ENCODE measurements around the gene SURF4. TPM values are rescaled to one million over a fixed set of nuclear protein-coding genes. Genes with fewer than 3 reads are reported as not detected.
"Not testable (repeated sequence)": the region's sequence is repeated elsewhere in the genome, so short reads cannot be mapped to it uniquely, and the experiment has no call there.

SURF4 gene
- total RNA-seq, 1 donor from 2014 or later = 91.3 TPM

DNA sequence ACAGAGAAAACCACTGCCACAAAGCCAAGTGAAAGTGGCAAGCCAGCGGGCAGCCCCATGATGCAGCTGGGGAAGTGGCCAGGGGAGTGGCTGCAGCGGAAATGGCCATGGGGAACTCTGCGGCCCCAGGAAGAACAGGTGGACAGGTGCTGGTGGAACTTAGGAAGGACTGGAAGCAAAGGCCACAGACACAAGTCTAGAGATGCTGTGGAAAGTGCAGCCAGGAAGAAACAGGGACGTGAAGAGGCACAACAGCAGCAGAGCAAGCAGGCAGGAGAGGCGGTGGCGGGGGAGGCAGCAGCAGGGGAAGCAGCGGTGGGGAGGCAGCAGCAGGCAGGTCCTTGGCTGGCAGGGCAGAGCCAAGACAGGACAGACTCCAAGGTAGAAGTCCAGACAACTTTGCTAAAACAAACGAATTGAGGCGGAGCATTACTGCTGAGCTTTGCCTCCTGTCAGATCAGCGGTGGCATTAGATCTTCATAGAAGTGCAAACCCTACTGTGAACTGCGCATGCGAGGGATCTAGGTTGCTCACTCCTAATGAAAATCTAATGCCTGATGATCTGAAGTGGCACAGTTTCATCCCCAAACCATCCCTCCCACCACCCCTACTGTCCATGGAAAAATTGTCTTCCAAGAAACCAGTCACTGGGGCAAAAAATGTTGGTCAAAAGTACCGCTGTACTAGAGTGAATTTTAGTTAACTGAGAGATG lies 51.7 kb downstream of the SURF4 start:
- intact Hi-C loops (cut with DNase I) = no loop called here
- no peak for DNase-seq (ENCODE audit: low spot score)
- no peak for ATAC-seq

- ATAC-seq (no peak), DNase-seq (ENCODE audit: low spot score) (no peak)
- intact Hi-C loops (cut with DNase I) = no loop called here
These were observed 52.6 kb downstream of the SURF4 start for GRCh38 chr9:133323211-133323610.

- ATAC-seq (no peak), DNase-seq (ENCODE audit: low spot score) (no peak)
- intact Hi-C loops (cut with DNase I) = no loop called here
These were observed 53.2 kb downstream of the SURF4 start for GRCh38 chr9:133322701-133323100.

DNA sequence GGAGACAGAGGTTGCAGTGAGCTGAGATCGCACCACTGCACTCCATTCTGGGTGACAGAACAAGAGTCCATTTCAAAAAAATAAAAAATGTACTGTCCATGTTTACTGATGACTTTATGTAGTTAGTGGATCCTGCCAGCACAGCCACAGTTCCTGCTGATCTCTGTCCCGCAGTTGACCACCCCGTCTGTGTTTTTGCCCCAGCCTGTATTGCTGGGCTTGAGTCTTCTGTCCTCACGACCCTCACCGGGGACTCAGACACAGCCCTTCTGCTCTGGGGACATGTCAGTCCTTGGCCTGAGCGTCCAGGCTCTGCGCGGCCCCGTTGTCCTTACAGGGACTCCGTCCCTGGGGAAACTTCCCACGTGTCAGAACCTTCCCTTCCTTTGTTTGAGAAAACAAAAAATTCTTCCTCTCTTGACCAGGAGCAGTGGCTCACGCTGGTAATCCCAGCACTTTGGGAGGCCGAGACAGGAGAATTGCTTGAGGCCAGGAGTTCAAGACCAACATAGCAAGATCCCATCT lies 54.4 kb downstream of the SURF4 start:
- intact Hi-C loops (cut with DNase I) = no loop called here
- DNase-seq (ENCODE audit: low spot score) (no peak), ATAC-seq (no peak)

- intact Hi-C loops (cut with DNase I) = no loop called here
- DNase-seq (ENCODE audit: low spot score) = no peak
These were observed 55.4 kb downstream of the SURF4 start for GRCh38 chr9:133320421-133320881.

DNA sequence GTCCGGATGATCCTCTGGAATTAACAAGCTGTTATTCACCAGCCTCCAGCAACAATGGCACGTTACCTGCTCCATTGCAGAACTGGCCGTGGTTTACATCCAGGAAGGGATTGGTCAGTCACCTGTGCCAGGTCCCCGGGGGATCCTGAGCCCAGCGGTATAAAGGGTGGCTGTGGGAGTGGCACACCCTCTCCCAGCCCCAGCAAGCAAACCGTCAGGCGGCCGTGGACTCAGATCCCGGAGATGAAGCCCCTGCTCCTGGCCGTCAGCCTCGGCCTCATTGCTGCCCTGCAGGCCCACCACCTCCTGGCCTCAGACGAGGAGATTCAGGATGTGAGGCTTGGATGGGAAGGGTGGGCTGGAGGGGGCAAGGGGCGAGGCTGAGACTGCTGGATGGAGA lies 58.3 kb downstream of the SURF4 start:
- intact Hi-C loops (cut with DNase I); ATAC-seq: not testable (repeated sequence)
- peak; percentile 46 for DNase-seq (ENCODE audit: low spot score)

More at GRCh38 chr9:133320421-133320881, 55.4 kb downstream of the SURF4 start:
- ATAC-seq = no peak

DNA sequence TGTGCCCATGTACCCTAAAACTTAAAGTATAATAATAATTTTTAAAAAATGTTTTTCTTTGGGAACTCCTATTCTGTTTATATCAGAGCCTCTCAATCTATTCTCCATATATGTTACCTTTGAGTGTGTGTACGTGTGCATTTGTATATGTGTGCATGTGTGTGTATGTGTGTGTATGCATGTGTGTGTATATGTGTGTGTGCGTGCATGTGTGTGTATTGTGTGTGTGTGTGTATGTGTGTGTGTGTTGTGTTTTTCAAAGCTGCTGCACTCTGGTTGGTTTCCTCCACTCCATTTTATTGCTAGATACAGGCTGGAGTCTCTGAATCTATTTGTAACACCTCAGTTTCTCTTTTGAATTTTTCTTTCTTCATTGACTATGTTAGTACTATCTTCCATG lies 59.9 kb downstream of the SURF4 start:
- ATAC-seq (no peak), DNase-seq (ENCODE audit: low spot score) (no peak)
- intact Hi-C loops (cut with DNase I) = no loop called here

Other genes with a start within 250 kb of the SURF4 start
- gene GBGT1, start 212.1 kb downstream of the SURF4 start, total RNA-seq = 23.2 TPM
- not detected for gene OBP2B, start 166.8 kb downstream of the SURF4 start, total RNA-seq
- gene ABO, start 100.9 kb downstream of the SURF4 start, total RNA-seq = 10.9 TPM
- 17.3 TPM for gene SURF6, start 39.9 kb downstream of the SURF4 start, total RNA-seq
- gene MED22, start 27.9 kb downstream of the SURF4 start, total RNA-seq = 36.2 TPM
- gene RPL7A, start 27.8 kb downstream of the SURF4 start, total RNA-seq = 1,196 TPM
- gene SURF1, start 19.6 kb downstream of the SURF4 start, total RNA-seq = 40.9 TPM
- 13.6 TPM for gene SURF2, start 19.5 kb downstream of the SURF4 start, total RNA-seq
- gene STKLD1, start 306 bp upstream of the SURF4 start, total RNA-seq = 2.6 TPM
- gene REXO4, start 42.0 kb upstream of the SURF4 start, total RNA-seq = 23.8 TPM
- gene ADAMTS13, start 46.3 kb upstream of the SURF4 start, total RNA-seq = 4.6 TPM
- 10.1 TPM for gene CACFD1, start 83.9 kb upstream of the SURF4 start, total RNA-seq
- 3.3 TPM for gene SLC2A6, start 103.0 kb upstream of the SURF4 start, total RNA-seq
- not detected for gene MYMK, start 148.9 kb upstream of the SURF4 start, total RNA-seq
- gene ADAMTSL2, start 158.6 kb upstream of the SURF4 start, total RNA-seq = 22.3 TPM
- gene FAM163B, start 233.3 kb upstream of the SURF4 start, total RNA-seq = not detected